ENCODE data around the gene SOD3. TPM values are rescaled to one million over a fixed set of nuclear protein-coding genes. Genes with fewer than 3 reads are reported as not detected.

Gene SOD3
- total and polyA plus RNA-seq, 2 of the 13 experiments (the other 11 are each of a cell fraction or from before 2014, with no cell fraction given), result 0.04 TPM; not detected in 1

- H3K27ac ChIP-seq (ENCODE audit: extremely low read length, insufficient read depth, low read length), result no peak overlapping the region
- H3K79me2 ChIP-seq (ENCODE audit: insufficient read depth, low read length), result no peaks in the 10 kb centered on the region
- H3K4me2 ChIP-seq (ENCODE audit: low read depth, low read length), result no peak overlapping the region
- no peaks in the 10 kb centered on the region for H3K27me3 ChIP-seq (ENCODE audit: control insufficient read depth in 1 of 2, insufficient read depth in 2 of 2, low read length in 2 of 2)
- ChIA-PET POLR2A (no interaction called here), CTCF (ENCODE audit: low intra/inter-chr PET ratio, low total read pairs) (no interaction called here)
- H4K20me1 ChIP-seq (ENCODE audit: insufficient read depth, low read length), result no peaks in the 10 kb centered on the region
- TF ChIP-seq AHDC1 (CRISPR knock-in tag; IDR thresholded peaks at IDR 0.05; ENCODE audit: borderline replicate concordance) (no peak), HOXA5 (CRISPR knock-in tag; IDR thresholded peaks at IDR 0.05) (no peak), ZNF142 (CRISPR knock-in tag; IDR thresholded peaks at IDR 0.05) (no peak), ZNF136 (CRISPR knock-in tag; IDR thresholded peaks at IDR 0.05; ENCODE audit: low read depth) (no peak), RAD51 (IDR thresholded peaks at IDR 0.05; ENCODE audit: borderline replicate concordance) (no peak), ARNTL (CRISPR knock-in tag; IDR thresholded peaks at IDR 0.05) (no peak)
- no peaks in the 10 kb centered on the region for H3K9me3 ChIP-seq (ENCODE audit: low read length)
- no peak for DNase-seq (ENCODE audit: low spot score)
- no peak overlapping the region for H3K4me3 ChIP-seq (replicated peaks in 1 of 3; ENCODE audit: insufficient read depth in 1 of 3, low read depth in 2 of 3, low read length in 3 of 3)
- no TSS peak for BruUV-seq (replicated peaks)
- in situ Hi-C loops (cut with HindIII; ENCODE audit: extremely low pct_ligation_motif_present, low pct_unique_long_range_greater_than_20kb), result no loop called here
- no peak overlapping the region for H3K9ac ChIP-seq (ENCODE audit: insufficient read depth, low read depth, low read length)
- ATAC-seq, result no peak
- H3K4me1 ChIP-seq (ENCODE audit: insufficient read depth, low read length), result no peaks in the 10 kb centered on the region
- no peaks in the 10 kb centered on the region for H3K36me3 ChIP-seq (replicated peaks in 1 of 2; ENCODE audit: control insufficient read depth in 1 of 2, insufficient read depth in 2 of 2, low read length in 2 of 2)
- intact Hi-C loops (cut with micrococcal nuclease; ENCODE audit: unreplicated experiment), result no loop called here
- WGBS (ENCODE audit: low lambda C conversion rate), result under 1% methylated on average over 4 of the region's 4 CpGs
- FAIRE-seq, result no peak
- H2AFZ ChIP-seq (ENCODE audit: low read length), result no peak overlapping the region
Measured at GRCh38 chr4:24747234-24747975, 48.0 kb upstream of the SOD3 start.
